HG02763 (cell line): ENCODE data around the gene PROKR1.

Experiments
- ATAC-seq: cut with Tn5 transposase; IDR thresholded peaks from one replicate; pipeline ENCODE4 v1.9.1; 2021; ENCODE audit warnings: mild to moderate bottlenecking, moderate library complexity; ENCODE audit not compliant: unreplicated experiment

PROKR1 gene

GRCh38 chr2:68695971-68696370 lies 52.6 kb downstream of the PROKR1 start:
- ATAC-seq: no peak

GRCh38 chr2:68696554-68696953 lies 53.2 kb downstream of the PROKR1 start:
- ATAC-seq: no peak

- no peak for ATAC-seq
Measured at GRCh38 chr2:68698567-68699377, 55.4 kb downstream of the PROKR1 start.

GRCh38 chr2:68700560-68700959 lies 57.2 kb downstream of the PROKR1 start:
- ATAC-seq: no peak

- no peak for ATAC-seq
Measured at GRCh38 chr2:68706637-68707036, 63.3 kb downstream of the PROKR1 start.
